ENCODE measurements around the gene RMC1. TPM values are rescaled to one million over a fixed set of nuclear protein-coding genes. Genes with fewer than 3 reads are reported as not detected.

The RMC1 gene
- total RNA-seq, 4 donors from 2014 or later, result 18.1 to 25.1 (median 21.7) TPM

- intact Hi-C loops (cut with DNase I), result no loop called here
- Histone ChIP-seq H3K27me3 (no peaks in the 10 kb centered on the region), H3K4me3 (replicated peaks in 1 of 3) (no peak overlapping the region), H3K27ac (no peak overlapping the region), H3K9me3 (no peaks in the 10 kb centered on the region), H3K4me1 (no peaks in the 10 kb centered on the region), H3K36me3 (peaks cover 78 to 89% of the 10 kb centered on the region in 2 donors)
- DNase-seq, result no peak
- WGBS, 2 donors, result 91 to 93% methylated on average over 5 of the region's 5 CpGs
- TF ChIP-seq POLR2A (IDR thresholded peaks at IDR 0.05) (no peak), CTCF (IDR thresholded peaks at IDR 0.05) (no peak)
Measured at GRCh38 chr18:23536204-23536603, 32.9 kb downstream of the RMC1 start.

- Histone ChIP-seq H3K4me3 (replicated peaks in 1 of 3) (no peak overlapping the region), H3K36me3 (peaks cover 72 to 86% of the 10 kb centered on the region in 2 donors), H3K4me1 (no peaks in the 10 kb centered on the region), H3K27me3 (no peaks in the 10 kb centered on the region), H3K27ac (no peak overlapping the region), H3K9me3 (no peaks in the 10 kb centered on the region)
- intact Hi-C loops (cut with DNase I), result no loop called here
- DNase-seq, result no peak
- TF ChIP-seq CTCF (IDR thresholded peaks at IDR 0.05), result no peak
- TF ChIP-seq POLR2A (IDR thresholded peaks at IDR 0.05), result no peak
- WGBS, 2 donors, result 97% methylated on average over 7 of the region's 7 CpGs
Measured at GRCh38 chr18:23537274-23537673, 34.0 kb downstream of the RMC1 start.

- Histone ChIP-seq H3K4me1 (no peaks in the 10 kb centered on the region), H3K36me3 (peaks cover 64 to 88% of the 10 kb centered on the region in 2 donors), H3K9me3 (no peaks in the 10 kb centered on the region), H3K27me3 (no peaks in the 10 kb centered on the region), H3K4me3 (replicated peaks in 1 of 3) (no peak overlapping the region), H3K27ac (no peak overlapping the region)
- DNase-seq, result no peak
- TF ChIP-seq CTCF (IDR thresholded peaks at IDR 0.05) (no peak), POLR2A (IDR thresholded peaks at IDR 0.05) (no peak)
- 94 to 95% methylated on average over 9 of the region's 9 CpGs for WGBS, 2 donors
- intact Hi-C loops (cut with DNase I), result no loop called here
Measured at GRCh38 chr18:23538001-23538400, 34.7 kb downstream of the RMC1 start.

- Histone ChIP-seq H3K27ac (no peak overlapping the region), H3K36me3 (peaks cover 69 to 89% of the 10 kb centered on the region in 2 donors), H3K4me1 (no peaks in the 10 kb centered on the region), H3K27me3 (no peaks in the 10 kb centered on the region), H3K4me3 (replicated peaks in 1 of 3) (no peak overlapping the region), H3K9me3 (no peaks in the 10 kb centered on the region)
- TF ChIP-seq CTCF (IDR thresholded peaks at IDR 0.05) (no peak), POLR2A (IDR thresholded peaks at IDR 0.05) (no peak)
- intact Hi-C loops (cut with DNase I), result no loop called here
- no peak for DNase-seq
- 77 to 84% methylated on average over 6 of the region's 6 CpGs for WGBS, 2 donors
Measured at GRCh38 chr18:23538870-23539269, 35.6 kb downstream of the RMC1 start.

- intact Hi-C loops (cut with DNase I), result no loop called here
- TF ChIP-seq CTCF (IDR thresholded peaks at IDR 0.05) (no peak), POLR2A (IDR thresholded peaks at IDR 0.05) (no peak)
- no peaks in the 10 kb centered on the region for H3K4me1 ChIP-seq
- 89 to 90% methylated on average over 9 of the region's 9 CpGs for WGBS, 2 donors
- H3K36me3 ChIP-seq, result peaks cover 69 to 89% of the 10 kb centered on the region in 2 donors
- DNase-seq, result no peak
- no peaks in the 10 kb centered on the region for H3K27me3 ChIP-seq
- H3K27ac ChIP-seq, result no peak overlapping the region
- H3K9me3 ChIP-seq, result no peaks in the 10 kb centered on the region
- H3K4me3 ChIP-seq (replicated peaks in 1 of 3), result no peak overlapping the region
Measured at GRCh38 chr18:23539296-23539695, 36.0 kb downstream of the RMC1 start.
